ENCODE results near the gene FAM156A.
"Not testable (repeated sequence)": the region's sequence is repeated elsewhere in the genome, so short reads cannot be mapped to it uniquely, and the experiment has no call there.

FAM156A gene

DNA sequence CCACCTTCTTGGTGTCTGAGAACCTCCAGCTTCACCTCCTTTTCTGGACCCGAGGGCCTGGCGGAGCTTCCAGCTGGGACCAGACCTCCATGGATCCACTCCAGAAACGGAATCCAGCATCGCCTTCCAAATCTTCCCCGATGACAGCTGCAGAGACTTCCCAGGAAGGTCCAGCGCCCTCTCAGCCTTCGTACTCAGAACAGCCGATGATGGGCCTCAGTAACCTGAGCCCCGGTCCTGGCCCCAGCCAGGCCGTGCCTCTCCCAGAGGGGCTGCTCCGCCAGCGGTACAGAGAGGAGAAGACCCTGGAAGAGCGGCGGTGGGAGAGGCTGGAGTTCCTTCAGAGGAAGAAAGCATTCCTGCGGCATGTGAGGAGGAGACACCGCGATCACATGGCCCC is 51.2 kb downstream of the FAM156A start:
- H3K27me3 Mint-ChIP-seq; H3K27ac Mint-ChIP-seq; ATAC-seq (replicated peaks); H3K4me3 Mint-ChIP-seq; H3K4me1 Mint-ChIP-seq (ENCODE audit: low read depth in 2 of 2); DNase-seq; H3K36me3 Mint-ChIP-seq (ENCODE audit: insufficient read depth); H3K9me3 Mint-ChIP-seq: not testable (repeated sequence)

DNA sequence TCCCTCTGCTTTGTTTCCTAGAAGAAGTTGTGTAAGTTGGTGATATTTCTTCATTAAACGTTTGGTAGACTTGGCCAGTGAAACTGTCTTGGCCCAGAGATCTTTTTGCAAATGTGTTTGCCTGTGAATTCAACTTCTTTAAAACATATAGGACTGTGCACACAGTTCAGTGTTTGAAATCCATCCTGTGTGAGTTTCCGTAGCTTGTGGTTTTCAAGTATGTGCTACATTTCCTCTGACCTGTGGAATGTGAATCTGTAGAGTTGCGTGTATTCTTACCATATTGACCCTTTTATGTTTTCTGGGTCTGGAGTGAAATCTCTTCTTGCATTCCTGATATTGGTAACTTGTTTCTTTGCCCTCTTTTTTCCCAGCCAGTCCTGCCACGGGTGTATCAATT is 52.2 kb downstream of the FAM156A start:
- not testable (repeated sequence) for H3K36me3 Mint-ChIP-seq (ENCODE audit: insufficient read depth); H3K4me3 Mint-ChIP-seq; H3K9me3 Mint-ChIP-seq

DNA sequence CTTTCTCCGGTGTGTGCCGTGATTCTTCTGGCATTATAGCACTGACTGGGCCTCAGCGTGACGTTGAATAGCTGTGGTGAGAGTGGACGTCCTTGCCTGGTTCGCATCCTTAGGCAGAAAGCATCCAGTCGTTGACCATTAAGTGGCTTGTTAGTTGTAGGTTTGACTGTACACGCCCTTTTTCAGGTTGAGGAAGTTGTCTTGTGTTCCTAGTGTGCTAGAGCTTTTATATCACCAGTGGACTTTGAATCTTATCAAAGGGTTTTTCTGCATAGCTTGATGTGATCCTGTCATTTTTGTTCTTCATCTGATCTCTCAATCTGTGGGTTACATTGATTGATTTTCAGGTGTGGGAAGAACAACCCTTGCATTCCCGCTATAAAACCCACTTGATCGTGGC is 52.8 kb downstream of the FAM156A start:
- not testable (repeated sequence) for DNase-seq; H3K27ac Mint-ChIP-seq; H3K9me3 Mint-ChIP-seq; H3K4me3 Mint-ChIP-seq; H3K27me3 Mint-ChIP-seq; H3K4me1 Mint-ChIP-seq (ENCODE audit: low read depth in 2 of 2); H3K36me3 Mint-ChIP-seq (ENCODE audit: insufficient read depth); ATAC-seq (replicated peaks)

More for the DNA sequence above, 52.2 kb downstream of the FAM156A start:
- not testable (repeated sequence) for DNase-seq; ATAC-seq (replicated peaks); H3K27me3 Mint-ChIP-seq; H3K27ac Mint-ChIP-seq; H3K4me1 Mint-ChIP-seq (ENCODE audit: low read depth in 2 of 2)
